PC-3 (cell line): ENCODE measurements around the gene SMARCA4. TPM values are rescaled to one million over a fixed set of nuclear protein-coding genes. Genes with fewer than 3 reads are reported as not detected.
A peak's percentile ranks its signal among the peaks of the same experiment; 100 is the strongest.

Experiments
- ATAC-seq: fragments of 200-7000 bp; cut with Tn5 transposase; 2 replicates; pipeline ENCODE4 v1.9.1; 2020; ENCODE audit warnings: mild to moderate bottlenecking, moderate library complexity
- BruUV-seq: library from RNA; stranded (reverse); fragments of 400-500 nt; replicated peaks from 2 replicates; lab custom pipeline; 2021; lab: Mats Ljungman, UMichigan
- CTCF ChIA-PET: fragments of 300-600 bp; sonication (Branson Sonifier 250); formaldehyde crosslinking; loops from one replicate; lab custom pipeline; 2022; ENCODE audit warnings: antibody characterized with exemption; lab: Charles Lee
- POLR2A ChIA-PET: fragments of 300-600 bp; sonication (Branson Sonifier 250); formaldehyde crosslinking; loops from one replicate; lab custom pipeline; 2022; ENCODE audit warnings: antibody characterized with exemption; ENCODE audit not compliant: unreplicated experiment; lab: Charles Lee
- DNase-seq: peaks from one replicate; pipeline ENCODE4 v3.0.0-alpha.2; 2015
- H2AFZ ChIP-seq: fragments of 300-600 bp; sonication (generic); 2 replicates; pipeline ENCODE4 v1.6.0; 2016; ENCODE audit warnings: antibody characterized with exemption, low read length
- H3F3A ChIP-seq: fragments of 300-600 bp; sonication (generic); one replicate; pipeline ENCODE4 v1.6.0; 2017; ENCODE audit warnings: antibody characterized with exemption, low read length, control low read depth, mild to moderate bottlenecking; ENCODE audit not compliant: unreplicated experiment
- H3K27ac ChIP-seq: fragments of 300-600 bp; sonication (generic); 2 replicates; pipeline ENCODE4 v1.5.1; 2016; ENCODE audit warnings: mild to moderate bottlenecking, low read length
- H3K27me3 ChIP-seq: fragments of 300-600 bp; sonication (generic); 2 replicates; pipeline ENCODE4 v1.6.1; 2016; ENCODE audit warnings: low read length, mixed read lengths
- H3K36me3 ChIP-seq: fragments of 300-600 bp; sonication (generic); 2 replicates; pipeline ENCODE4 v1.6.1; 2016; ENCODE audit warnings: low read depth, mixed run types, low read length, mixed read lengths
- H3K4me1 ChIP-seq: fragments of 300-600 bp; sonication (generic); 2 replicates; pipeline ENCODE4 v1.5.1; 2016; ENCODE audit warnings: low read length; ENCODE audit not compliant: insufficient read depth
- H3K4me2 ChIP-seq: fragments of 300-600 bp; sonication (generic); 2 replicates; pipeline ENCODE4 v1.6.0; 2016; ENCODE audit warnings: low read length
- H3K4me3 ChIP-seq: fragments of 300-600 bp; sonication (generic); 2 replicates; pipeline ENCODE4 v1.5.1; 2016; ENCODE audit warnings: mild to moderate bottlenecking, low read length, mixed read lengths
- H3K79me2 ChIP-seq: fragments of 300-600 bp; sonication (generic); 2 replicates; pipeline ENCODE4 v1.6.1; 2017; ENCODE audit warnings: low read length, mixed read lengths
- H3K9ac ChIP-seq: fragments of 300-600 bp; sonication (generic); 2 replicates; pipeline ENCODE4 v1.6.0; 2016; ENCODE audit warnings: mild to moderate bottlenecking, low read length
- H3K9me2 ChIP-seq: fragments of 300-600 bp; sonication (generic); replicated peaks from 2 replicates; pipeline ENCODE4 v1.6.1; 2016; ENCODE audit warnings: mixed run types, low read length, mixed read lengths
- H3K9me3 ChIP-seq: fragments of 300-600 bp; sonication (generic); 2 replicates; pipeline ENCODE4 v1.6.1; 2016; ENCODE audit warnings: low read length, mixed read lengths
- H4K20me1 ChIP-seq: fragments of 300-600 bp; sonication (generic); 2 replicates; pipeline ENCODE4 v1.6.1; 2016; ENCODE audit warnings: low read length, mixed read lengths
- CTCF ChIP-seq: fragments of 300-600 bp; sonication (generic); conservative IDR thresholded peaks from 2 replicates; pipeline ENCODE4 v1.5.1; 2017; ENCODE audit warnings: antibody characterized with exemption, low read depth, mild to moderate bottlenecking, low read length
- intact Hi-C: fragments of 100-400 bp; cut with micrococcal nuclease; formaldehyde crosslinking; loops from 2 replicates; pipeline ENCODE4 v1.9.0; 2023
- total RNA-seq: library from RNA; depleted of rRNA; stranded (reverse); fragments of >200 nt; gene quantifications from 2 replicates; pipeline ENCODE4 v1.2.3, GENCODE V29; 2014; rRNA removed

Gene SMARCA4
- total RNA-seq, 1 experiment from 2014 or later: 197 TPM

- Histone ChIP-seq H3K36me3 (peaks cover 89% of the 10 kb centered on the region), H3K27me3 (no peaks in the 10 kb centered on the region), H3K9me2 (no peaks in the 10 kb centered on the region), H3K9me3 (no peaks in the 10 kb centered on the region), H3K79me2 (peaks cover 14% of the 10 kb centered on the region), H3K4me2 (no peak overlapping the region), H3K27ac (no peak overlapping the region), H2AFZ (no peak overlapping the region), H3K4me3 (no peak overlapping the region), H3F3A (peaks cover 4% of the 10 kb centered on the region), H4K20me1 (peaks cover 27% of the 10 kb centered on the region), H3K9ac (no peak overlapping the region), H3K4me1 (no peaks in the 10 kb centered on the region)
- ChIA-PET POLR2A (no interaction called here), CTCF (interaction anchor here (0.7 kb wide), 1 partner anchor 15 kb away, joined by 3 read pairs; no protein-coding TSS in a partner anchor)
- BruUV-seq: no TSS peak
- intact Hi-C loops: no loop called here
- no peak for TF ChIP-seq CTCF
- ATAC-seq (no peak; the same call in 1 of the 2 replicates), DNase-seq (peak; percentile 43)
Observed at GRCh38 chr19:11111771-11112144, 150.9 kb downstream of the SMARCA4 start.

Other genes with a start within 250 kb of the SMARCA4 start
- gene DNM2, start 243.0 kb upstream of the SMARCA4 start, total RNA-seq: 150 and 211 TPM in 2 replicates
- gene TMED1, start 124.8 kb upstream of the SMARCA4 start, total RNA-seq: 81.2 and 94.6 TPM in 2 replicates
- 0.07 and 0.63 TPM in 2 replicates for gene C19orf38, start 112.6 kb upstream of the SMARCA4 start, total RNA-seq
- gene CARM1, start 89.5 kb upstream of the SMARCA4 start, total RNA-seq: 56.2 and 57.1 TPM in 2 replicates
- gene YIPF2, start 32.4 kb upstream of the SMARCA4 start, total RNA-seq: 126 and 131 TPM in 2 replicates
- gene TIMM29, start 32.2 kb upstream of the SMARCA4 start, total RNA-seq: 60.7 and 90.1 TPM in 2 replicates
- gene LDLR, start 128.4 kb downstream of the SMARCA4 start, total RNA-seq: 302 and 349 TPM in 2 replicates
- 136 and 142 TPM in 2 replicates for gene SPC24, start 194.8 kb downstream of the SMARCA4 start, total RNA-seq
- 96.6 and 98.4 TPM in 2 replicates for gene KANK2, start 236.5 kb downstream of the SMARCA4 start, total RNA-seq